ENCODE results near the gene ACOT11.

- TF ChIP-seq GABPA (IDR thresholded peaks at IDR 0.05; ENCODE audit: low read depth) (no peak), CTCF (IDR thresholded peaks at IDR 0.05; ENCODE audit: insufficient read depth, low read length) (no peak)
Observed at GRCh38 chr1:54610601-54611580, 62.9 kb downstream of the ACOT11 start.

Measured in HL-60 (cell line).